C4-2B (cell line): ENCODE data around the gene KIAA0753.
A peak's percentile ranks its signal among the peaks of the same experiment; 100 is the strongest.

Experiments
- H3K27ac ChIP-seq: fragments of 450-650 bp; 2 replicates; pipeline ENCODE4 v1.5.1; 2017
- ZFX ChIP-seq: fragments of 450-650 bp; IDR thresholded peaks from 2 replicates; pipeline ENCODE4 v1.6.1; 2017
- TF ChIP-seq, protein P1 (sequence below): fragments of 450-650 bp; conservative IDR thresholded peaks from 2 replicates; pipeline ENCODE4 v1.5.1; 2017; ENCODE audit warnings: mild to moderate bottlenecking

KIAA0753 gene

GRCh38 chr17:6572972-6573370 lies 67.5 kb downstream of the KIAA0753 start:
- TF ChIP-seq, protein P1, sequence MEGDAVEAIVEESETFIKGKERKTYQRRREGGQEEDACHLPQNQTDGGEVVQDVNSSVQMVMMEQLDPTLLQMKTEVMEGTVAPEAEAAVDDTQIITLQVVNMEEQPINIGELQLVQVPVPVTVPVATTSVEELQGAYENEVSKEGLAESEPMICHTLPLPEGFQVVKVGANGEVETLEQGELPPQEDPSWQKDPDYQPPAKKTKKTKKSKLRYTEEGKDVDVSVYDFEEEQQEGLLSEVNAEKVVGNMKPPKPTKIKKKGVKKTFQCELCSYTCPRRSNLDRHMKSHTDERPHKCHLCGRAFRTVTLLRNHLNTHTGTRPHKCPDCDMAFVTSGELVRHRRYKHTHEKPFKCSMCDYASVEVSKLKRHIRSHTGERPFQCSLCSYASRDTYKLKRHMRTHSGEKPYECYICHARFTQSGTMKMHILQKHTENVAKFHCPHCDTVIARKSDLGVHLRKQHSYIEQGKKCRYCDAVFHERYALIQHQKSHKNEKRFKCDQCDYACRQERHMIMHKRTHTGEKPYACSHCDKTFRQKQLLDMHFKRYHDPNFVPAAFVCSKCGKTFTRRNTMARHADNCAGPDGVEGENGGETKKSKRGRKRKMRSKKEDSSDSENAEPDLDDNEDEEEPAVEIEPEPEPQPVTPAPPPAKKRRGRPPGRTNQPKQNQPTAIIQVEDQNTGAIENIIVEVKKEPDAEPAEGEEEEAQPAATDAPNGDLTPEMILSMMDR = no peak
- no peak for TF ChIP-seq ZFX
- no peak overlapping the region for H3K27ac ChIP-seq

- no peak overlapping the region for H3K27ac ChIP-seq
- TF ChIP-seq, protein P1 = no peak
- no peak for TF ChIP-seq ZFX
Measured at GRCh38 chr17:6571452-6571781, 69.1 kb downstream of the KIAA0753 start.

- no peak for TF ChIP-seq ZFX
- H3K27ac ChIP-seq = no peak overlapping the region
Measured at GRCh38 chr17:6570731-6571451, 69.6 kb downstream of the KIAA0753 start.

DNA sequence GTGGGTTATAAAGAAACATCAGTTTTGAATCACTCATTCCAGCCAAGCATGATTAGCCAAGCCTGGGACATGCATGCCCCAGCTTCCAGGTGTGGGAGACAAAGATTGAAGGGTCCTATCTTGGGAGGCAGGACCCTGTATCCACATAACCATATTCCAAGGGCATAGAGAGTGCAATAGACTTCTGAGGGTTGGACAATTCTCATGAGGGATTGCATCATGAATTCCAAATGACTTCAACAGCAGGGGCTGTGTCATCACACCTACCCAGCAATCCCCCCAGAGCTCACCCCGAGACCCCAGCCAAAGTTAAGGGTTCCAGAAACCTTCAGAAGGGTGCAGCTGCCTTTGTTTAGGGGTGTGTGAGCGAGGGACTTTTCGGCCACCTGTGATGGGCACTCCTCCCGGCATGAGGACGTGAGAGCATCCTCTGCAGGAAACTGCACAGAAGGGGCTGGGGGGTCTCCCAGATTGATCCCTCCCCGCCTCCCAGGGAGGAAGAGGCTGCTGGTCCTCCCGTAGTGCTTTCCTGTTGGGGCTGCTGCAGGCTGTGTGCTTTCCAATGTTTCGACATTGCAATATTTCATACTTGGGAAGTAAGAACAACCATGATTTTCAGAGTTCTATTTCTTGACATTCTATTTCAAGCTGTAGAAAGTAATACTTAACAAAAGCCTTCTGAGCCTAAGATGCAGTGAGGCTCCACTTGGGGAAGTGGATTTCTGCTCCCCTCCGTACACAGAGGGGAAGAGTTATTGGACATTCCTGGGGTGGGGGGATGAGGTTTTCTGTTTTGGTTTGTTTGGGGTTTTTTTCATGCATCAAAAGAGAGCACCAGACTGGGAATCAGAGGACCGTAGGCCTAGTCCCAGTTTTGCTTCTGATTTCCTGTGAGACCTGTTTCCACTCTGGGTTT lies 70.9 kb downstream of the KIAA0753 start:
- TF ChIP-seq ZFX = no peak
- TF ChIP-seq, protein P1 = no peak
- H3K27ac ChIP-seq = no peak overlapping the region

- no peak for TF ChIP-seq ZFX
- TF ChIP-seq, protein P1 = no peak
- peak overlapping the region; percentile 66 for H3K27ac ChIP-seq
Measured at GRCh38 chr17:6568184-6568758, 72.2 kb downstream of the KIAA0753 start.

- no peak for TF ChIP-seq ZFX
- TF ChIP-seq, protein P1 = no peak
- peak overlapping the region; percentile 66 for H3K27ac ChIP-seq
Measured at GRCh38 chr17:6567528-6568183, 72.9 kb downstream of the KIAA0753 start.

- TF ChIP-seq, protein P1 = no peak
- no peak for TF ChIP-seq ZFX
- H3K27ac ChIP-seq = no peak overlapping the region
Measured at GRCh38 chr17:6561446-6561845, 79.1 kb downstream of the KIAA0753 start.
